Measurements from ENCODE around the gene KCNK6. TPM values are rescaled to one million over a fixed set of nuclear protein-coding genes. Genes with fewer than 3 reads are reported as not detected.

Gene KCNK6
- total RNA-seq, 1 experiment from 2014 or later: 18.3 TPM

DNA sequence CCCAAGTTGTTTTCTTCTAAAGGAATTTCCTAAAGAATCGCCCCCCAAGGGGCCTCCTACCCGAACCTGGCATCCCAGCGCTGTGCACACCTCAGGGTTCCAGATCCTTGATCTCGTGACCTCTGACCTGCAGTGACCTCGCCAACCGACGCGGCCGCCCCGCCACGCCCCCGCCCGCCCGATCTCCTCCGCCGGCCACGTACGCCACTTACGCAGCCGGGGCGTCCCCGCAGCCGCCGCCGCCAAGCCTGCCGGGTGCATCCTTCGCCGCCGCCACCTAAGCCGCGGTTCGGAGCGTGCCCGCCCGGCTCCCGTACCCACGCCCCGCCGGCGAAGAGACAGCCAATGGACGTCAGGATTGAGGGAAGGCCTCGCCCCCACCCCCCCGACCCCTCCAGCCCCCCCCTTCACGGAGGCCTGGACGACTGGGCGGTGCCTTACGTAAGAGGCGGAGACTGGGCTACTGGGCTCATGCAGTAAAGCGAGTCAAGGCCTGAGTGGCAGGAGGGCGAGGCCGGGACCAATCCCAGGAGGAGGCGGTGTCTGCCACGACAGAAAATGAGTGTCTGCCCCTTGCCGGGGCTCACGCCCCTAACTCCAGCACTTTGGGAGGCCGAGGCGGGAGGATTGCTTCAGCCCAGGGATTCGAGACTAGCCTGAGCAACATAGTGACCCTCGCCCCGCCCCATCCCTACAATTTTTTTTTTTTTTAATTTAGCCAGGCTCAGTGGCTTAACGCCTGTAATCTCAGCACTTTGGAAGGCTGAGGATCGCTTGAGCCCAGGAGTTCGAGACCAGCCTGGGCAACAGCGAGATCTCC is 3.8 kb upstream of the KCNK6 start, which contains the start of gene YIF1B (continued):
- TF ChIP-seq IRF2 (CRISPR knock-in tag; IDR thresholded peaks at IDR 0.05; ENCODE audit: borderline replicate concordance, low read depth): no peak
- TF ChIP-seq ZNF219 (CRISPR knock-in tag; IDR thresholded peaks at IDR 0.05; ENCODE audit: borderline replicate concordance): no peak
- TF ChIP-seq, protein P1, sequence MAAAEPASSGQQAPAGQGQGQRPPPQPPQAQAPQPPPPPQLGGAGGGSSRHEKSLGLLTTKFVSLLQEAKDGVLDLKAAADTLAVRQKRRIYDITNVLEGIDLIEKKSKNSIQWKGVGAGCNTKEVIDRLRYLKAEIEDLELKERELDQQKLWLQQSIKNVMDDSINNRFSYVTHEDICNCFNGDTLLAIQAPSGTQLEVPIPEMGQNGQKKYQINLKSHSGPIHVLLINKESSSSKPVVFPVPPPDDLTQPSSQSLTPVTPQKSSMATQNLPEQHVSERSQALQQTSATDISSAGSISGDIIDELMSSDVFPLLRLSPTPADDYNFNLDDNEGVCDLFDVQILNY (CRISPR knock-in tag; IDR thresholded peaks at IDR 0.05): no peak
- TF ChIP-seq NR2C2 (CRISPR knock-in tag; IDR thresholded peaks at IDR 0.05): peak; percentile 65; the same call in 1 of the 2 replicates
- TF ChIP-seq ZNF232 (CRISPR knock-in tag; IDR thresholded peaks at IDR 0.05): no peak
- no peak for TF ChIP-seq GRHL2 (CRISPR knock-in tag; IDR thresholded peaks at IDR 0.05; ENCODE audit: insufficient replicate concordance, severe bottlenecking)
- TF ChIP-seq ZNF138 (CRISPR knock-in tag; conservative IDR thresholded peaks at IDR 0.05): no peak
- TF ChIP-seq RORB (CRISPR knock-in tag; IDR thresholded peaks at IDR 0.05): no peak
- TF ChIP-seq, protein P2, sequence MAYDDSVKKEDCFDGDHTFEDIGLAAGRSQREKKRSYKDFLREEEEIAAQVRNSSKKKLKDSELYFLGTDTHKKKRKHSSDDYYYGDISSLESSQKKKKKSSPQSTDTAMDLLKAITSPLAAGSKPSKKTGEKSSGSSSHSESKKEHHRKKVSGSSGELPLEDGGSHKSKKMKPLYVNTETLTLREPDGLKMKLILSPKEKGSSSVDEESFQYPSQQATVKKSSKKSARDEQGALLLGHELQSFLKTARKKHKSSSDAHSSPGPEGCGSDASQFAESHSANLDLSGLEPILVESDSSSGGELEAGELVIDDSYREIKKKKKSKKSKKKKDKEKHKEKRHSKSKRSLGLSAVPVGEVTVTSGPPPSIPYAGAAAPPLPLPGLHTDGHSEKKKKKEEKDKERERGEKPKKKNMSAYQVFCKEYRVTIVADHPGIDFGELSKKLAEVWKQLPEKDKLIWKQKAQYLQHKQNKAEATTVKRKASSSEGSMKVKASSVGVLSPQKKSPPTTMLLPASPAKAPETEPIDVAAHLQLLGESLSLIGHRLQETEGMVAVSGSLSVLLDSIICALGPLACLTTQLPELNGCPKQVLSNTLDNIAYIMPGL (CRISPR knock-in tag; IDR thresholded peaks at IDR 0.05): no peak
- peak; percentile 62; the same call in 1 of the 2 replicates for TF ChIP-seq GABPB1 (CRISPR knock-in tag; IDR thresholded peaks at IDR 0.05)
- peak; percentile 77; the same call in 1 of the 2 replicates for TF ChIP-seq GTF2I (CRISPR knock-in tag; conservative IDR thresholded peaks at IDR 0.05)
- TF ChIP-seq, protein P3, sequence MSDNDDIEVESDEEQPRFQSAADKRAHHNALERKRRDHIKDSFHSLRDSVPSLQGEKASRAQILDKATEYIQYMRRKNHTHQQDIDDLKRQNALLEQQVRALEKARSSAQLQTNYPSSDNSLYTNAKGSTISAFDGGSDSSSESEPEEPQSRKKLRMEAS (CRISPR knock-in tag; IDR thresholded peaks at IDR 0.05): no peak; the same call in 1 of the 2 replicates
- TF ChIP-seq ZBTB21 (CRISPR knock-in tag; IDR thresholded peaks at IDR 0.05; ENCODE audit: borderline replicate concordance): no peak
- TF ChIP-seq, protein P4, sequence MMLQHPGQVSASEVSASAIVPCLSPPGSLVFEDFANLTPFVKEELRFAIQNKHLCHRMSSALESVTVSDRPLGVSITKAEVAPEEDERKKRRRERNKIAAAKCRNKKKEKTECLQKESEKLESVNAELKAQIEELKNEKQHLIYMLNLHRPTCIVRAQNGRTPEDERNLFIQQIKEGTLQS (CRISPR knock-in tag; conservative IDR thresholded peaks at IDR 0.05): no peak
- TF ChIP-seq HMGA2 (CRISPR knock-in tag; IDR thresholded peaks at IDR 0.05): no peak

DNA sequence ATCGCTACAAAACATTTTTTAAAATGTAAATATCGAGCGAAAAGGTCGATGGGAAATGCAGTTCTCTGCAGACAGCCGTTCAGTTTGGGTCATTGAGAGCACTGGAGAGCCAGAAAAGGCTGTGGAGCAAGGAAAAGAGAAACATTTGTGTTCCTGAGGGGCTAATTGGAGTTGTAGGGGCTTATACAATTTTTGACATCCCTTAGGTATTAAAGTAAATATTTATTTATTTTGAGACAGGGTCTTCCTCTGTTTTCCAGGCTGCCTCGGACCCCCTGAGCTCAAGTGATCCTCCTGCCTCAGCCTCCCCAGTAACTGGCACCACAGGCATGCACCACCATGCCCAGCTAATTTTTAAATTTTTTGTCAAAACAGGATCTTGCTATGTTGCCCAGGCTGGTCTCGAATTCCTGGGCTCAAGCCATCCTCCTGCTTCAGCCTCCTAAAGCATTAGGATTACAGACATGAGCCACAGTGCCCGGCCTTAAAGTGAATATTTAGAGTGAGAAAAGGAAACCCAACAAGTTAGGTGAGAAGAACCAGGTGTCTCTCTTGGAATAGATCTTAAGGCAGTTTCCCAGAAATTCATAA is 3.1 kb upstream of the KCNK6 start:
- H3K4me1 Mint-ChIP-seq: peaks cover 30% of the 10 kb centered on the region
- H3K36me3 Mint-ChIP-seq: no peaks in the 10 kb centered on the region
- DNase-seq (ENCODE audit: low spot score): no peak
- no peak for ATAC-seq
- no peaks in the 10 kb centered on the region for H3K9me3 Mint-ChIP-seq
- peak overlapping the region; percentile 70 for H3K4me3 Mint-ChIP-seq
- TF ChIP-seq ZNF121 (CRISPR knock-in tag; IDR thresholded peaks at IDR 0.05) (peak; percentile 59; the same call in 1 of the 2 replicates), NR3C1 (CRISPR knock-in tag; conservative IDR thresholded peaks at IDR 0.05; ENCODE audit: low read depth) (no peak)
- CTCF ChIA-PET: interaction anchor here (0.5 kb wide), 1 partner anchor 139 kb away, joined by 3 read pairs; no protein-coding TSS in a partner anchor
- H3K27me3 Mint-ChIP-seq (ENCODE audit: low read depth): peaks cover 51% of the 10 kb centered on the region
- H3K27ac Mint-ChIP-seq: peak overlapping the region; percentile 97
- POLR2A ChIA-PET: no interaction called here

DNA sequence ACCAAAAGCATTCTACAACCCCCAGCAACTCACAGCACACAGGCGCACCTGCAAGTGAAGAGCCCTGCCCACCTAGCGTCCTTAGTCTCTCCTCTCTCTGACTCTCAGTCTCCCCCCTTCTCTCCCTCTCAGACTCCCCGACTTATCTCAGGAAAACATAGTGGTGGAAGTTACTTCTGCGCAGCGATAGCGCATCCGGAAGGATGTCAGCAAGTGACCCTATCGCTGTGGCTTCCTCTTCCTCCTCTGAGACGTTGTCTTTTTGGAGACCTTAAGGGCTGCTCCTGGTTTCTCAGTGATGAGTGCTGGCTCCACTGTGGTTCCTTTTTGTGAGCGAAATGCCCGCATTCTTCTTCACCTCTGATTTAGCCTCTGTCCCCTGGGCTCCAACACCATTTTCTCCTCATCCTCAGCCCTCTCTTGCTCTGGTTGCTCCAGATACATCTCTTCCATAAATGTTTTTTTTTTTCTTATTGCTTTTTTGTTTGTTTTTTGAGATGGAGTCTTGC is 2.5 kb upstream of the KCNK6 start:
- no peak for DNase-seq (ENCODE audit: low spot score)
- ATAC-seq: no peak
- CTCF ChIA-PET: interaction anchor here (0.5 kb wide), 1 partner anchor 139 kb away, joined by 3 read pairs; no protein-coding TSS in a partner anchor
- POLR2A ChIA-PET: no interaction called here
- Mint-ChIP-seq H3K4me1 (peaks cover 32% of the 10 kb centered on the region), H3K4me3 (peak overlapping the region; percentile 70; the same call in 1 of the 2 replicates), H3K9me3 (no peaks in the 10 kb centered on the region), H3K27me3 (ENCODE audit: low read depth) (peaks cover 54% of the 10 kb centered on the region), H3K27ac (0 out of 2 replicates have a peak overlapping the region, but pooled peaks have one; percentile 71), H3K36me3 (no peaks in the 10 kb centered on the region)
- TF ChIP-seq SMAD3 (CRISPR knock-in tag; IDR thresholded peaks at IDR 0.05; ENCODE audit: borderline replicate concordance) (no peak), NFE2L1 (CRISPR knock-in tag; IDR thresholded peaks at IDR 0.05) (no peak), NFYB (CRISPR knock-in tag; conservative IDR thresholded peaks at IDR 0.05; ENCODE audit: low read depth) (no peak), OVOL2 (CRISPR knock-in tag; IDR thresholded peaks at IDR 0.05; ENCODE audit: borderline replicate concordance) (no peak), SP1 (CRISPR knock-in tag; conservative IDR thresholded peaks at IDR 0.05) (no peak), SOX15 (CRISPR knock-in tag; IDR thresholded peaks at IDR 0.05) (no peak), SMAD4 (CRISPR knock-in tag; IDR thresholded peaks at IDR 0.05) (no peak), ZBTB21 (CRISPR knock-in tag; IDR thresholded peaks at IDR 0.05; ENCODE audit: borderline replicate concordance) (no peak), ZNF671 (CRISPR knock-in tag; IDR thresholded peaks at IDR 0.05) (no peak), TP53 (CRISPR knock-in tag; IDR thresholded peaks at IDR 0.05) (no peak), HMGA2 (CRISPR knock-in tag; IDR thresholded peaks at IDR 0.05) (no peak)
- TF ChIP-seq, protein P5, sequence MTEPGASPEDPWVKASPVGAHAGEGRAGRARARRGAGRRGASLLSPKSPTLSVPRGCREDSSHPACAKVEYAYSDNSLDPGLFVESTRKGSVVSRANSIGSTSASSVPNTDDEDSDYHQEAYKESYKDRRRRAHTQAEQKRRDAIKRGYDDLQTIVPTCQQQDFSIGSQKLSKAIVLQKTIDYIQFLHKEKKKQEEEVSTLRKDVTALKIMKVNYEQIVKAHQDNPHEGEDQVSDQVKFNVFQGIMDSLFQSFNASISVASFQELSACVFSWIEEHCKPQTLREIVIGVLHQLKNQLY (CRISPR knock-in tag; IDR thresholded peaks at IDR 0.05): no peak
- TF ChIP-seq, protein P1 (CRISPR knock-in tag; IDR thresholded peaks at IDR 0.05): no peak

All from WTC11 (cell line).